HG02884 (cell line): ENCODE data around the gene EIF5A2.
"Not testable (repeated sequence)": the region's sequence is repeated elsewhere in the genome, so short reads cannot be mapped to it uniquely, and the experiment has no call there.

ENCODE experiments used
- ATAC-seq: cut with Tn5 transposase; IDR thresholded peaks from one replicate; pipeline ENCODE4 v1.9.1; 2021; ENCODE audit warnings: mild to moderate bottlenecking, moderate library complexity; ENCODE audit not compliant: unreplicated experiment

Gene EIF5A2

GRCh38 chr3:170897199-170897598 lies 11.2 kb downstream of the EIF5A2 start:
- ATAC-seq = not testable (repeated sequence)

DNA sequence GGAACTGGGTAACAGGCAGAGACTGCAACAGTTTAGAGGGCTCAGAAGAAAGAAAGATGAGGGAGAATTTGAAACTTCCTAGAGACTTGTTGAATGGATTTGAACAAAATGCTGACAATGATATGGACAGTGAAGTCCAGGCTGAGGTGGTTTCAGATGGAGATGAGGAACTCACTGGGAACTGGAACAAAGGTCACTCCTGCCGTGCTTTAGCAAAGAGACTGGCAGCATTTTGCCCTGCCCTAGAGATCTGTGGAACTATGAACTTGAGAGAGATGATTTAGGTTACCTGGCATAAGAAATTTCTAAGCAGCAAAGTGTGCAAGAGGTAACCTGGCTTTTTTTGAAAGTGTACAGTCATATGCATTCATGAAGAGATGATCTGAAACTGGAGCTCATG lies 11.7 kb downstream of the EIF5A2 start:
- ATAC-seq = no peak

- not testable (repeated sequence) for ATAC-seq
These were observed 12.1 kb downstream of the EIF5A2 start for GRCh38 chr3:170896333-170896732.

- ATAC-seq = no peak
These were observed 14.5 kb downstream of the EIF5A2 start for GRCh38 chr3:170893895-170894294.

DNA sequence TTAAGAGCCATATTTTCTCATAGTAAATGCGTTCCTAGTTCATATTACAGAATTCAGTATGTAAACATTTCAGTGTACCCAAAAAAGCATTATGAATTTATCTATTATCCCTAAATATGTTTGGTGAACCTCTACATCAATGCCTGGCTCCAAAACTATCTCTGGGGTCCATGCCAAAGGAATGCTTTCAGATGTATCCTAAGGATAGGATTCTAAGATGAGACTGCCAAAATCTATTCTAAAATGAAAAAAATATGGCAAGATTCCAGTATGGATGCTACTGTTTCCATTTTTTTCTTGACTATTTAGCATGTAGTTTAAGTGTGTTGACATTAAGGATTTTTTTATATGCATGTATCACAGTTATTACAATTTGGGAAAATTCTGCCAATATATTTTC lies 18.8 kb downstream of the EIF5A2 start:
- no peak for ATAC-seq

- ATAC-seq = no peak
These were observed 19.3 kb downstream of the EIF5A2 start for GRCh38 chr3:170889132-170889531.

- ATAC-seq = not testable (repeated sequence)
These were observed 24.1 kb downstream of the EIF5A2 start for GRCh38 chr3:170884109-170884930.

DNA sequence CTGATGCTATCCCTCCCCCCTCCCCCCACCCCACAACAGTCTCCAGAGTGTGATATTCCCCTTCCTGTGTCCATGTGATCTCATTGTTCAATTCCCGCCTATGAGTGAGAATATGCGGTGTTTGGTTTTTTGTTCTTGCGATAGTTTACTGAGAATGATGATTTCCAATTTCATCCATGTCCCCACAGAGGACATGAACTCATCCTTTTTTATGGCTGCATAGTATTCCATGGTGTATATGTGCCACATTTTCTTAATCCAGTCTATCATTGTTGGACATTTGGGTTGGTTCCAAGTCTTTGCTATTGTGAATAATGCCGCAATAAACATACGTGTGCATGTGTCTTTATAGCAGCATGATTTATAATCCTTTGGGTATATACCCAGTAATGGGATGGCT lies 29.7 kb downstream of the EIF5A2 start:
- ATAC-seq = not testable (repeated sequence)

DNA sequence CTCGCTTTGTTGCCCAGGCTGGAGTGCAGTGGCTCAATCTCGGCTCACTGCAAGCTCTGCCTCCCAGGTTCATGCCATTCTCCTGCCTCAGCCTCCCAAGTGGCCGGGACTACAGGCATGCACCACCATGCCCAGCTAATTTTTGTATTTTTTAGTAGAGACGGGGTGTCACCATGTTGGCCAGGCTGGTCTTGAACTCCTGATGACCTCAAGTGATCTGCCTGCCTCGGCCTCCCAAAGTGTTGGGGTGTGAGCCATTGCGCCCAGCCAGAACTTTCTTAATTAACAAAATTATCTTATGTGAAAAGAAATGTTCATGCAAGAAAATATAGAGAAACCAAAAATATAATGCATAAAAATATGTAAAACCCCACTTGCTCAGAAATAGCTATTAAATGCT lies 31.1 kb downstream of the EIF5A2 start:
- not testable (repeated sequence) for ATAC-seq

- ATAC-seq = no peak
These were observed 31.9 kb downstream of the EIF5A2 start for GRCh38 chr3:170876537-170876936.

- peak; percentile 92 for ATAC-seq
These were observed 38.5 kb downstream of the EIF5A2 start, which contains the start of gene RPL22L1 for GRCh38 chr3:170869645-170870593. RPL22L1 (minus strand) TSS chr3:170870195; CDS start chr3:170870167, 28 bp downstream.

GRCh38 chr3:170869239-170869590 lies 39.2 kb downstream of the EIF5A2 start:
- no peak for ATAC-seq

- no peak for ATAC-seq
These were observed 39.7 kb downstream of the EIF5A2 start for GRCh38 chr3:170868577-170869238.

DNA sequence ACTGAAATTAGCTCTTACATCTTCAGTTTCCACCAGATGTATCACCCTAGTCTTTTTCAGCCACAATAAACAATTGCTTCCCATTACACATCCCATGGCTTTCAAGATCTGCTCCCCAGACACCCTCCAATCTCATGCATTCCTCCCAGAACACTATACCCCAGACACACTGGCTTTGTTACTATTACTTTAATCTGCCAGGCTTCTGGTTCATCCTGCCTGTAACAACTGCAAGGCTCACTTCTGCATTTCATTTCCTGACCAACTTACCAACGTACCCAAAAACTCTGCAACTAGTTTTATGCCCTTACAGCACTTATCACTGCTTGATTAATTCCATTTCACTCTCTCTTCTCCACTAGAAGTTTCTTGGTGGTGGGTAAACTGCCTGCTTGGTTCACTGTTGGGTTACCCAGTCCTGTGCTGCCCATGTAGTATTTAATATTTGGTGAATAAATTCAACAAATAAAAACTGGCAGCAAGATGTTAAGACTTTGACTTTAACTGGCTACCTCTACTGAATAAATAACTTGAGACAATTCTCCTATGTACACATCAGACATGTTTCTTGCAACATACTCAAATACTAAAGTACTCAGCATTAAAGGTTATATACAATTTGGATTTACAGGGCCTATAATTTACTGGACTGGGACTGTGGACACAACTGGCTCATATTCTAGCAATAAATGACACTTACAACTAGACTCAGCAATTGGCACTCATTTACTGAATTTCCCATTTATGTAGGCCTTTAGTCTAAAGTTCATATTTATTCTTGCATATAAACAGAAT lies 41.1 kb downstream of the EIF5A2 start:
- ATAC-seq = peak; percentile 21

DNA sequence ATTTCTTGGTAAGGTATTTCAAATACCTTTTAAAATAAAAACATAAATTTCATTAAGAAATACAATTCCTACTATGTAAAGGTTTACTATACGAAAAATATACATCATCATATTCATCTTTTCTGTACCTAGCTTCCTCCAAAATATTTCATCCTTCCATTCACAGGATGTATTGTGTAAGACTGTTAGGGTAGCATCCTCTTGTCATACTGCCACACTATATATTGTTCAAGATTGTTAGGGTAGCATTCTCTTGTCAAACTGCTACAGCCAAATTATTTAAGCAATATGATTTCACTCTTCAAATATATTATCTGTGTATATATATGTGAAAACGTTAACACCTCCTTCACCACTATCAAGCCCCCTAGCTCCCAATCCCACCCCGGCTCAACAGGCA lies 41.9 kb downstream of the EIF5A2 start:
- no peak for ATAC-seq

GRCh38 chr3:170865209-170866094 lies 43.0 kb downstream of the EIF5A2 start:
- ATAC-seq = no peak

GRCh38 chr3:170864525-170865208 lies 43.8 kb downstream of the EIF5A2 start:
- ATAC-seq = no peak

DNA sequence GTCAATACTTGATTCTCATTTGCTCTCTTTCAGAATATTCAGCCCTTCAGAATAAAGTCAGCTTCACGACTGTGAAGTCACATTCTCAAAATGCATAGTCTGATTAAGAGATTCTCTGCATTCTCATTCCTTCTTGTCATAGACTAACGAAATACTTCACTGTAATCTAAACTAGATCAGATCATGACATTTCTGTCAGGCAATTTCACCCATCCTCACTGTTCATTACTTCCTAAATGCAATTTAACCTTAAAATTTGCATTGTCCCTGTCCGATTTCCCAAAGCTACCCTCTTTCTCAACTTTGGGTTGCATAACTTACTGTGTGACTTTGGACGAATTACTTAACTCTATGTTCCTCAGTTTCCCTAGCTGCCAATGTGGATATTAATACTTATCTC lies 44.6 kb downstream of the EIF5A2 start:
- ATAC-seq = no peak
